Activated CD4-positive, alpha-beta T cell treated with anti-CD3 and anti-CD28 coated beads, Interleukin-2, amount 50 U/mL, for 1 hour (primary cell): ENCODE data around the gene USP6NL.

Experiments
- DNase-seq: peaks from one replicate; pipeline ENCODE4 v3.0.0-alpha.2; 2020

USP6NL gene

GRCh38 chr10:11472158-11472753 lies 139.2 kb downstream of the USP6NL start:
- DNase-seq: peak; percentile 70

- no peak for DNase-seq
Measured at GRCh38 chr10:11469575-11470391, 141.7 kb downstream of the USP6NL start.

- DNase-seq: no peak
Measured at GRCh38 chr10:11468126-11468742, 143.2 kb downstream of the USP6NL start.

- DNase-seq: no peak
Measured at GRCh38 chr10:11465406-11465805, 146.0 kb downstream of the USP6NL start.

GRCh38 chr10:11463111-11463510 lies 148.3 kb downstream of the USP6NL start:
- DNase-seq: no peak

- no peak for DNase-seq
Measured at GRCh38 chr10:11462071-11462470, 149.4 kb downstream of the USP6NL start.

GRCh38 chr10:11457336-11457735 lies 154.1 kb downstream of the USP6NL start:
- no peak for DNase-seq

GRCh38 chr10:11454958-11455566 lies 156.4 kb downstream of the USP6NL start:
- no peak for DNase-seq

GRCh38 chr10:11454160-11454559 lies 157.3 kb downstream of the USP6NL start:
- no peak for DNase-seq

GRCh38 chr10:11451640-11452260 lies 159.7 kb downstream of the USP6NL start:
- no peak for DNase-seq

- DNase-seq: no peak
Measured at GRCh38 chr10:11450427-11450826, 161.0 kb downstream of the USP6NL start.

GRCh38 chr10:11449761-11450160 lies 161.7 kb downstream of the USP6NL start:
- no peak for DNase-seq

- DNase-seq: no peak
Measured at GRCh38 chr10:11448545-11449244, 162.8 kb downstream of the USP6NL start.

GRCh38 chr10:11448190-11448544 lies 163.3 kb downstream of the USP6NL start:
- no peak for DNase-seq

GRCh38 chr10:11447586-11447985 lies 163.9 kb downstream of the USP6NL start:
- no peak for DNase-seq

GRCh38 chr10:11446864-11447263 lies 164.6 kb downstream of the USP6NL start:
- DNase-seq: no peak

GRCh38 chr10:11446133-11446532 lies 165.3 kb downstream of the USP6NL start:
- DNase-seq: no peak

GRCh38 chr10:11444531-11445228 lies 166.8 kb downstream of the USP6NL start:
- no peak for DNase-seq

GRCh38 chr10:11444155-11444530 lies 167.3 kb downstream of the USP6NL start:
- no peak for DNase-seq

GRCh38 chr10:11443468-11444154 lies 167.8 kb downstream of the USP6NL start:
- DNase-seq: no peak

GRCh38 chr10:11442001-11442773 lies 169.3 kb downstream of the USP6NL start:
- no peak for DNase-seq
